HG03196 (cell line): ENCODE results near the gene CXXC1.
"Not testable (repeated sequence)": the region's sequence is repeated elsewhere in the genome, so short reads cannot be mapped to it uniquely, and the experiment has no call there.

ENCODE experiments used
- ATAC-seq: cut with Tn5 transposase; IDR thresholded peaks from one replicate; pipeline ENCODE4 v1.9.1; 2021; ENCODE audit not compliant: unreplicated experiment

CXXC1 gene

DNA sequence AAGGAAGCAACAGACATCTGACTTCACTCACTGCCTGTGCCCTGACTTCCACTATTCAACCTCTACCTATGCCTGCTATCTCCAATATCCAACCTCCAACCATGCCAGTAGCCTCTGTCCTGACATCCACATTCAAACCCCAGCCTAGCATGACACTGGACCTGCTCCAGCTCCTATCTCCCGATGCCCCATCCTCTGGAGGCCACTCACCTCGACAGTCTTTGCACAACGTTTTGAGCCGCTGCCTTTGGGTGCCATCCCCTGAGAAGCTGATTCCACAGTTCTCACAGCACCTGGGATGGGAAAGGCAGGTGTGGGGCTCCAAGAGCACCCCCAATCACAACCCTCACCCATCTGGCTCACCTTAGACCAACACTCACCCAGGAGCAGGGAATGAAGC lies 11.0 kb downstream of the CXXC1 start:
- ATAC-seq: no peak

GRCh38 chr18:50275503-50276036 lies 11.9 kb downstream of the CXXC1 start:
- ATAC-seq: no peak

- no peak for ATAC-seq
Measured at GRCh38 chr18:50274941-50275340, 12.6 kb downstream of the CXXC1 start.

DNA sequence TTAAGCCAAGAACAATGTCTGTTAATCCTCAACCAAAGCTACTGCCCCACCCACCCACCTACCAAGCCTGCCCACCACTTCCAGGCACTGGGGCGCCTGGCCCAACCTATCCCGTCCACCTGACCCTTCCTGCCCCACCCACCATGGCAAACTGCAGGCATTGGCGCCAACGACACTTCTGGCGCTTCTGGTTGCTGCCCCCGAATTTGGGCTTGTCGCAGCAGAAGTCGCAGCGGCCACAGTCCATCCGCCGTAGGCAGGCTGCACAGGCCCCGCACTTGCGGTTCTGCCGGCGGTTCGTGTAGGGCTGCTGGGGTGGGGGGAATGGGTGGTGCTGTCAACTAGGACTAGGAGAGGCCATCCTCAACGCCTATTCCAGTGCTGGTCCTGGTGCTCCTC lies 13.4 kb downstream of the CXXC1 start:
- ATAC-seq: no peak

DNA sequence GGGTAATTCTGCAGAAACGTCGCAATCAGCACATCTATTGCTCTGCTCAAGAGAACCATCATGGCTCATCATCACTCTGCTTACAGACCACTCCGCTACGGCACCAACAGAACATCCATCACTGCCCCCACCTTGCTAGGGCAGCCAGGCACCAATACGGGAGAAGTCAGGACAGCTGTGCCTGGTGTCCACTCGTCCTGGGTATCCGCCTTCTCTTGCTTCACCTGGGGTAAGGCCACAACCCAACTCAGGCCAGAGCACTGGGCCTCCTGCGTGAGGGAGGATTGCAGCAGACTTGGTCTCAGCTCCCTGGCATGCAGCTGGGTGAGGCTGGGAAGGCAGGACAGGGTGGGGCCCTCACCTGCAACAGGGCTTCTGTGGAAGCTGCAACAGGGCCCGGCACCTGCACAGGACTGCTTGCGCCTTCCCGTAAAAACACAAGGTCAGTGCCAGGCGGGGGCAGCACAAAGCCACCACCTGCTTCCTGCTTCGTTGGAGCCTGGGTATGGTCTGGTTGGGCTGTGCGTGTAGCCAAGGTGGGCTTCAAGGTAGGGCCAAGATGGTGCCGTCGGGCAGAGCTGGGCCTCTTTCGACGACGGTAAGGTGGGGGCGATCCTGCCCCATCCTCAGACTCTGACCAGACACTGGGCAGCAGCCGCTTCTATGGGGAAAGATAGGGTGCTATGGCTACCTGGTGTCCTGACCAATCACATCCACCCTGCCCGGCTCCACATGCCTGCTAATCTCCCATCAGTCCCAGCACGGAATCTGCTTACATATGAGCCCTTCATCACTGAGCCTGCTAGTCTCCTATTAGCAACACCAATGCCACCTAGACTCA lies 14.1 kb downstream of the CXXC1 start:
- no peak for ATAC-seq

GRCh38 chr18:50272568-50272967 lies 14.9 kb downstream of the CXXC1 start:
- no peak for ATAC-seq

GRCh38 chr18:50268022-50268747 lies 19.3 kb downstream of the CXXC1 start:
- ATAC-seq: peak; percentile 69

DNA sequence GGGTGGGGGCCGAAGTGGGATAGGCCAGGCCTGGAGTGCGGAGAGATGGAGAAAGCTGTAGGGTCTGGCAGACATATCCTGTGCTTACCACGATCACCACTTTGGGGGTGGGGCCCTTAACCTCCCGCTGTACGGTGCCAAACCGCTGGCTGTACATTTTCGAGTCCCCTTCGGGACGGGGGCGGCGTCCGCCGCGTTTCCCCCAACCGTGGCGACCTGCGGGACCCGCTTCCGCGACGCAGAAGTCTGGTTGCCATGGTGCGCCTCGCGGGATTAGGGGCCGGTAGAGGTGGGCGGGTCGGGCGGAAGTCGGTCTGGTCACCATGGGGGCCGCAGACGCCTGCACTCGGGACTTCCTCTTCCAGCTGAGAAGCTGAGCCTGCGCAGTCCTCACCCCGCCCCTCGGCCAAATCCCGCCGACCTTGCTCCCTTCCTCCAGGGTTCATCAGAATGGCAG lies 21.2 kb downstream of the CXXC1 start, which contains the start of gene CFAP53:
CFAP53 (minus strand) TSS at position 248 of the 457 bp plus-strand sequence; CDS start at position 157, 91 bp downstream.
- ATAC-seq: peak; percentile 64

DNA sequence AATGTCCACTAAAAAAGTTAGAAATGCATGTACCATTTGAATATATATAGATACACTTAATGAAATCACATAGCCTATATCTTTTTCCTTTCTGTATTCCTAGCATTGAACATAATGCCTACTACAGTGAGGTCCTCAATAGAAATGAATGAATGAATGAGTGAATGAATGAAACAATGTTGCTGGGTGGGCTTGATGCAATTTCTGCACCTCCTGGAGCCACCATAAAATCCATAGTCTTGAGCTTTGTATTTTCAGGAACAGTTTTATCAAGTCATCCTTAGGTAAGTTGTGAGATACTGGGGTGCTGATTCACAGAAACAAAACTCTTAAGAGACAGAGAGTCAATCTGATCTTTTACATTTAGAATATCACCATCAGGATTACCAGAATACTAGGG lies 24.5 kb downstream of the CXXC1 start:
- ATAC-seq: no peak

GRCh38 chr18:50250935-50251334 lies 36.6 kb downstream of the CXXC1 start:
- no peak for ATAC-seq

GRCh38 chr18:50249576-50249975 lies 37.9 kb downstream of the CXXC1 start:
- ATAC-seq: no peak

GRCh38 chr18:50247561-50247960 lies 39.9 kb downstream of the CXXC1 start:
- no peak for ATAC-seq

DNA sequence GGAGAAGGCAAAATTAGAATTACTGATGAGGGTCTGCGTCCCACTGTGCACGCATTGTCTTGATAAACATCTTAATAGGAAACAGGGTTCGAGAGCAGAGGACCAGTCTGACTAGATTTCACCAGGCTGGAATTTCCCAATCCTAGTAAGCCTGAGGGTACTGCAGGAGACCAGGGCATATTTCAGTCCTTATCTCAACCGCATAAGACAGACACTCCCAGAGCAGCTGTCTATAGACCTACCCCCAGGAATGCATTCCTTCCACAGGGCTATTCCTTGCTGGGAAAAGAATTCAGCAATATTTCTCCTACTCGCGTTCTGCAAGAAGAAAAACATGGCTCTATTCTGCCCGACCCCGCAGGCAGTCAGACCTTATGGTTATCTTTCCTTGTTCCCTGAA lies 45.7 kb downstream of the CXXC1 start:
- ATAC-seq: not testable (repeated sequence)

GRCh38 chr18:50240080-50240563 lies 47.4 kb downstream of the CXXC1 start:
- ATAC-seq: no peak

- no peak for ATAC-seq
Measured at GRCh38 chr18:50232419-50232818, 55.1 kb downstream of the CXXC1 start.
